HG03442 (cell line): Measurements from ENCODE around the gene RPL3.

Source experiments
- ATAC-seq: cut with Tn5 transposase; IDR thresholded peaks from one replicate; pipeline ENCODE4 v1.9.1; 2021; ENCODE audit warnings: mild to moderate bottlenecking, moderate library complexity; ENCODE audit not compliant: unreplicated experiment

The RPL3 gene

DNA sequence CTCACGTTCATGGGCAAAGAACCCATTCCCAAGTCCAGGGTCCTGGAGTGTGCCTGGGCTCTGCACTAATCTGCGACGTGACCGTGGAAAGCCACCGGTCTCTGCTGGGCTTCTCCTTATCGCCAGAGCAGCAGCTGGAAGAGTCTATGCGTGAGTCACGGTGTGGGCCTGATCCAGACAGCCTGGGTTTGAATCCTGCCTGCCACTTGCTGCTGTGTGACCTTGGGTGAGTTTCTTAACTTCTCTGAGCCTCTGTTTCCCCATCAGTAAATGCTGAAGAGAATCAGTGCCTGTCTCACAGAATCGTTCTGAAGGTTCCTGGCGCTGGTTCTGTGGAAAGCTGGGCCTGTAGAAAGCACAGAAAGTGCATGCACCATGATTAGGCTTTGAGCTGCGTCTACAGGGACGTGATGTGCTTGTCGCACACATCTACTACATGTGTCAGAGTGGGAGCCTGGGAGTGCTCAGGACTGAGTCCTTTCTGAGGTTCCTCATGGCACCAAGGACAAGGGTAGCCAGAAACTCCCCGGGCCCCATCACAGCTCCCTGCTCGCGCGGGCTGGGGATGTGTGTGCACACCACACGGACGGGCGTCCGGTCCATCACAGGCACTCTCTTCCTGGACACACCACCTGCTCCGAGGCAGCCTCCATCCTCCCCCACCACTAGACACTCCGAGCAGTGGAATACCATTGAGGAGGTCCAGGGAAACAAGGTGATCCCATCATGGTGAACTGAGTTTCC lies 54.1 kb downstream of the RPL3 start:
- ATAC-seq, result no peak

DNA sequence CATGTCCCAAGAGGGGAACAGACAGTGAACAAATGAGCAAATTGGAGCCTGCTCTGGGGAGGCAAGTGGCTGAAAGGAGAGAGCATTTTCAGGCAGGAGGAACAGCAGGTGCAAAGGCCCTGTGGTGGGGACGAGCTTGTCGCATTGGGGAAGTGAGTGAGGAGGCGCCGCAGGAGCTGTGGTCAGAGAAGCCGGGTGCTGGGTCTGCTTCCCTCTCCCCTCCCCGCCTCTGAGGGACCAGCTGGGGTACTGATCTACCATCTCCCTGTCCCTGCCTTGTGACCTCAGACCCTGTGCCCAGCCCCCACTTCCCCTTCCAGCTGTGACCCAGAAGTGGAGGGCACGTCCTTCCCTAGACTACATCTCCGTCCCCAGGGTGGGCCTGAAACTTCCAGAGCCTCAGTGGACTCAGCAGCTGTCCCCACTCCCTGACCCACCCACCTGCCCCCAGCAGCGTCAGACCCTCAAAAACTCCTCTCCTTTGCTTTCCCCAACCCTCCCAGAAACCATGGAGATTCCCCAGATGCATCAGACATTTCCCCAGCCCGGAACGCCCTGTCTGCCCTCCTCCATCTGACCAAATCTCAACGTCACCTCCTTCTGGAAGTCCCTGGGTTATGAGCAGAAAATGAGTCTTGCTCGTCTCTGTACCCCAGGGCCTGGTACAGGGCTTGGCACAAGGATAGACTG lies 54.9 kb downstream of the RPL3 start:
- ATAC-seq, result no peak

DNA sequence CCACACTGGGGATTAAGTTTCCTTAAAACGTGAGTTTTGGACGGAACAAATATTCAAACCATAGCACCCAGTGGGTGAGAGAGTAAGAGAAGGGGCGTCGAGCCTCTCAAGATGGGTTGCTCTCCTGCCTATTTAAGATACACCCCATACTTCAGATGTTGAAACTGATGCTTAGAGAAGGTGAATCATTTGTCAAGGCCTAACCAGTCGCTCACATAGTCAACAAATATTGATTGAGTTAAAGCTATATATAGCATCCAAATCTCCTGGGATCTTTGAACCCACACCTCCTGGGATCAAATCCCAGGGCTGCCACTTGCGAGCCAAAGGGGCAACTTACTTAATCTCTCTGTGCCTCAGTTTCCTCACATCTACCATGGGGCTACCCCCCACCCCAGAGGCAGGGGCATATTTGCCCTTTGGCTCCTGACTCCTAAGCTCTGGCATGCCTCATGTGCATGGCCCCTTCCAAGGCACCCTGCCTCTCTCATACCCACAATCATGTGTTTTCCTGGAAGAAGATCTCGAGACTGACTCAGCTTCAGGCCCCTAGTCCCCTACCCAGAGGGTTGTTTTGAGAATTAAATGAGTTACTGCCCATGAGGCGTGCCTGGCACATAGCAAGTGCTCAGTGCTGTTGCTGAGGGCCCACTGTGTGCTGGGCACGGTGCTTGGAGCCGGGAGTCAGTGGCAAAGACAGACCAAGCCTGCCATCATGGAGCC lies 55.6 kb downstream of the RPL3 start:
- ATAC-seq, result no peak
